HL-60 (cell line): ENCODE results near the gene EXOSC5.

Source experiments
- POLR2AphosphoS5 ChIP-seq: IDR thresholded peaks from 2 replicates; pipeline ENCODE4 v1.6.1; 2012; ENCODE audit warnings: low read depth
- TF ChIP-seq, protein P1 (sequence below): IDR thresholded peaks from one replicate; pipeline ENCODE4 v1.5.1; 2011; ENCODE audit warnings: low read length, control low read depth, inconsistent platforms; ENCODE audit not compliant: insufficient read depth

GRCh38 chr19:41350735-41351338 is 46.3 kb downstream of the EXOSC5 start:
- TF ChIP-seq POLR2AphosphoS5, result no peak
- TF ChIP-seq, protein P1, sequence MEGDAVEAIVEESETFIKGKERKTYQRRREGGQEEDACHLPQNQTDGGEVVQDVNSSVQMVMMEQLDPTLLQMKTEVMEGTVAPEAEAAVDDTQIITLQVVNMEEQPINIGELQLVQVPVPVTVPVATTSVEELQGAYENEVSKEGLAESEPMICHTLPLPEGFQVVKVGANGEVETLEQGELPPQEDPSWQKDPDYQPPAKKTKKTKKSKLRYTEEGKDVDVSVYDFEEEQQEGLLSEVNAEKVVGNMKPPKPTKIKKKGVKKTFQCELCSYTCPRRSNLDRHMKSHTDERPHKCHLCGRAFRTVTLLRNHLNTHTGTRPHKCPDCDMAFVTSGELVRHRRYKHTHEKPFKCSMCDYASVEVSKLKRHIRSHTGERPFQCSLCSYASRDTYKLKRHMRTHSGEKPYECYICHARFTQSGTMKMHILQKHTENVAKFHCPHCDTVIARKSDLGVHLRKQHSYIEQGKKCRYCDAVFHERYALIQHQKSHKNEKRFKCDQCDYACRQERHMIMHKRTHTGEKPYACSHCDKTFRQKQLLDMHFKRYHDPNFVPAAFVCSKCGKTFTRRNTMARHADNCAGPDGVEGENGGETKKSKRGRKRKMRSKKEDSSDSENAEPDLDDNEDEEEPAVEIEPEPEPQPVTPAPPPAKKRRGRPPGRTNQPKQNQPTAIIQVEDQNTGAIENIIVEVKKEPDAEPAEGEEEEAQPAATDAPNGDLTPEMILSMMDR, result no peak
